Measurements from ENCODE around the gene RPS15. TPM values are rescaled to one million over a fixed set of nuclear protein-coding genes. Genes with fewer than 3 reads are reported as not detected.

The RPS15 gene
- total RNA-seq, 1 experiment from 2014 or later, result 1,862 TPM

DNA sequence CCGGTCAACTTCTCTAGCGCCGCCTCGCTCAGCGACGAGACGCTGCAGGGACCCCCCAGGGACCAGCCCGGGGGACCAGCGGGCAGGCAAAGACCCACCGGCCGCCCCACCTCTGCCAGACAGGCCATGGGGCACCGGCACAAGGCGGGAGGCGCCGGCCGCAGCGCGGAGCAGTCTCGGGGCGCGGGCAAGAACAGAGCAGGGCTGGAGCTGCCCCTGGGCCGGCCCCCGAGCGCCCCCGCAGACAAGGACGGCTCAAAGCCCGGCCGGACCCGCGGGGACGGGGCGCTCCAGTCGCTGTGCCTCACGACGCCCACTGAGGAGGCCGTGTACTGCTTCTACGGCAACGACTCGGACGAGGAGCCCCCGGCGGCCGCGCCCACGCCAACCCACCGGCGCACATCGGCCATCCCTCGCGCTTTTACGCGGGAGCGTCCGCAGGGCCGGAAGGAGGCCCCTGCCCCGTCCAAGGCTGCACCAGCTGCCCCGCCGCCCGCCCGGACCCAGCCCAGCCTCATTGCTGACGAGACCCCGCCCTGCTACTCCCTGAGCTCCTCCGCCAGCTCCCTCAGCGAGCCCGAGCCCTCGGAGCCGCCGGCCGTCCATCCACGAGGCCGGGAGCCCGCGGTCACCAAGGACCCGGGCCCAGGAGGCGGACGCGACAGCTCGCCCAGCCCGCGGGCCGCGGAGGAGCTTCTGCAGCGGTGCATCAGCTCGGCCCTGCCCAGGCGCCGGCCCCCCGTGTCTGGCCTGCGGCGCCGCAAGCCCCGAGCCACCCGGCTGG is 29.5 kb downstream of the RPS15 start (continued):
- no peak for TF ChIP-seq REST (IDR thresholded peaks at IDR 0.05; ENCODE audit: low read depth)

DNA sequence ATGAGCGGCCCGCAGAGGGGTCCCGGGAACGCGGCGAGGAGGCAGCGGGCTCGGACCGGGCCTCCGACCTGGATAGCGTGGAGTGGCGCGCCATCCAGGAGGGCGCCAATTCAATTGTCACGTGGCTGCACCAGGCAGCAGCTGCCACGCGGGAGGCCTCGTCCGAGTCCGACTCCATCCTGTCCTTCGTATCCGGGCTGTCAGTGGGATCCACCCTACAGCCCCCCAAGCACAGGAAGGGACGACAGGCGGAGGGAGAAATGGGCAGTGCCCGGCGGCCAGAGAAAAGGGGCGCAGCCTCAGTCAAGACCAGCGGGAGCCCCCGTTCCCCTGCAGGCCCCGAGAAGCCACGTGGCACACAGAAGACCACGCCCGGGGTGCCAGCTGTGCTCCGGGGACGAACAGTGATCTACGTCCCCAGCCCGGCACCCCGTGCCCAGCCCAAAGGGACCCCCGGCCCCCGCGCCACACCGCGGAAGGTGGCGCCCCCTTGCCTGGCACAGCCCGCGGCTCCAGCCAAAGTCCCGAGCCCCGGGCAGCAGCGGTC is 30.2 kb downstream of the RPS15 start:
- H3K27ac ChIP-seq (ENCODE audit: low read depth, low read length), result peak overlapping the region; percentile 91
- peak overlapping the region; percentile 69 for H3K9ac ChIP-seq (ENCODE audit: low read length)
- ATAC-seq (peak; percentile 0; the same call in 1 of the 2 replicates), DNase-seq (ENCODE audit: low read depth, low spot score) (no peak)
- no peak for TF ChIP-seq POLR2A (IDR thresholded peaks at IDR 0.05; ENCODE audit: borderline replicate concordance, extremely low read depth, insufficient read depth, insufficient read length)
- no peak for TF ChIP-seq SP1 (IDR thresholded peaks at IDR 0.05; ENCODE audit: low read depth)
- TF ChIP-seq MAX (IDR thresholded peaks at IDR 0.05), result peak; percentile 47
- TF ChIP-seq ZNF274 (IDR thresholded peaks at IDR 0.05; ENCODE audit: low read depth, low read length), result no peak
- no peak for TF ChIP-seq FOSL1 (IDR thresholded peaks at IDR 0.05; ENCODE audit: low read depth)
- TF ChIP-seq, protein P1, sequence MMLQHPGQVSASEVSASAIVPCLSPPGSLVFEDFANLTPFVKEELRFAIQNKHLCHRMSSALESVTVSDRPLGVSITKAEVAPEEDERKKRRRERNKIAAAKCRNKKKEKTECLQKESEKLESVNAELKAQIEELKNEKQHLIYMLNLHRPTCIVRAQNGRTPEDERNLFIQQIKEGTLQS (IDR thresholded peaks at IDR 0.05), result no peak
- H3K36me3 ChIP-seq (ENCODE audit: control insufficient read depth in 1 of 2, insufficient read depth in 2 of 2, low read length in 2 of 2), result no peaks in the 10 kb centered on the region; a peak in 1 of 4 replicates
- H3K27me3 ChIP-seq (ENCODE audit: insufficient read depth, low read length), result no peaks in the 10 kb centered on the region
- ChIA-PET POLR2A (no interaction called here), RAD21 (ENCODE audit: low non-redundant PET in 1 of 2, low total read pairs in 2 of 2, uncharacterized antibody in 2 of 2, unreplicated experiment in 2 of 2) (no interaction called here), CTCF (no interaction called here)
- BruUV-seq (replicated peaks), result no TSS peak
- no peaks in the 10 kb centered on the region for H3K9me2 ChIP-seq (ENCODE audit: insufficient read depth)
- H3K9me3 ChIP-seq (ENCODE audit: control insufficient read depth in 1 of 2, insufficient read depth in 1 of 2, low read depth in 1 of 2, low read length in 2 of 2), result no peaks in the 10 kb centered on the region
- peaks cover 11% of the 10 kb centered on the region; the same call in 1 of the 2 replicates for H3K79me2 ChIP-seq (ENCODE audit: insufficient read depth, low read length)
- peaks cover 19 to 39% of the 10 kb centered on the region in 2 experiments for H3K4me1 ChIP-seq (ENCODE audit: control insufficient read depth in 1 of 2, insufficient read depth in 2 of 2, low read length in 2 of 2)
- H4K20me1 ChIP-seq (ENCODE audit: insufficient read depth), result no peaks in the 10 kb centered on the region
- H3K4me2 ChIP-seq (ENCODE audit: low read length), result peak overlapping the region; percentile 96
- H3K4me3 ChIP-seq (replicated peaks in 1 of 2; ENCODE audit: low read depth in 1 of 2, low read length in 2 of 2), result peak overlapping the region; percentile 48 to 66
- intact Hi-C loops (cut with micrococcal nuclease), result no loop called here
- no peak overlapping the region for H2AFZ ChIP-seq (ENCODE audit: low read depth, low read length, poor library complexity, severe bottlenecking)
